ENCODE results near the gene TMEM273. TPM values are rescaled to one million over a fixed set of nuclear protein-coding genes. Genes with fewer than 3 reads are reported as not detected.

Gene TMEM273
- total RNA-seq, 2 donors from 2014 or later = 1.1 to 13.0 TPM

GRCh38 chr10:49143249-49143648 is 44.9 kb downstream of the TMEM273 start:
- no peak for DNase-seq (ENCODE audit: low spot score)
- Histone ChIP-seq H3K4me1 (replicated peaks) (no peaks in the 10 kb centered on the region), H3K4me3 (no peak overlapping the region), H3K27me3 (replicated peaks; ENCODE audit: insufficient read depth) (no peaks in the 10 kb centered on the region), H3K27ac (no peak overlapping the region), H3K36me3 (no peaks in the 10 kb centered on the region), H3K9me3 (no peaks in the 10 kb centered on the region)
- intact Hi-C loops (cut with DNase I) = no loop called here
- TF ChIP-seq CTCF (IDR thresholded peaks at IDR 0.05) = no peak
- TF ChIP-seq POLR2A (IDR thresholded peaks at IDR 0.05) = no peak
- no peak for TF ChIP-seq POLR2AphosphoS5 (IDR thresholded peaks at IDR 0.05)

- WGBS = 79% methylated on average over 5 of the region's 5 CpGs
- Histone ChIP-seq H3K9me3 (no peaks in the 10 kb centered on the region), H3K27ac (no peak overlapping the region), H3K4me3 (no peak overlapping the region), H3K4me1 (replicated peaks) (no peaks in the 10 kb centered on the region), H3K27me3 (replicated peaks; ENCODE audit: insufficient read depth) (no peaks in the 10 kb centered on the region), H3K36me3 (no peaks in the 10 kb centered on the region)
- DNase-seq (ENCODE audit: low spot score) = no peak
- intact Hi-C loops (cut with DNase I) = no loop called here
- TF ChIP-seq CTCF (IDR thresholded peaks at IDR 0.05) = no peak
- TF ChIP-seq POLR2A (IDR thresholded peaks at IDR 0.05) = no peak
- TF ChIP-seq POLR2AphosphoS5 (IDR thresholded peaks at IDR 0.05) = no peak
These were observed 46.5 kb downstream of the TMEM273 start for GRCh38 chr10:49141541-49142332.

GRCh38 chr10:49140304-49141177 is 47.6 kb downstream of the TMEM273 start:
- H3K27ac ChIP-seq = no peak overlapping the region
- WGBS = 78% methylated on average over 5 of the region's 5 CpGs
- DNase-seq (ENCODE audit: low spot score) = no peak

GRCh38 chr10:49139846-49140195 is 48.4 kb downstream of the TMEM273 start:
- Histone ChIP-seq H3K27ac (peak overlapping the region in 1 of 2 donors; percentile 30), H3K27me3 (replicated peaks; ENCODE audit: insufficient read depth) (no peaks in the 10 kb centered on the region), H3K36me3 (no peaks in the 10 kb centered on the region), H3K9me3 (no peaks in the 10 kb centered on the region), H3K4me1 (replicated peaks) (no peaks in the 10 kb centered on the region), H3K4me3 (no peak overlapping the region)
- no peak for DNase-seq (ENCODE audit: low spot score)
- 86% methylated on average over 4 of the region's 4 CpGs for WGBS
- no peak for TF ChIP-seq POLR2AphosphoS5 (IDR thresholded peaks at IDR 0.05)
- no peak for TF ChIP-seq CTCF (IDR thresholded peaks at IDR 0.05)
- no peak for TF ChIP-seq POLR2A (IDR thresholded peaks at IDR 0.05)
- intact Hi-C loops (cut with DNase I) = no loop called here

More at GRCh38 chr10:49140304-49141177, 47.6 kb downstream of the TMEM273 start:
- no peaks in the 10 kb centered on the region for H3K27me3 ChIP-seq (replicated peaks; ENCODE audit: insufficient read depth)
- H3K36me3 ChIP-seq = no peaks in the 10 kb centered on the region
- TF ChIP-seq CTCF (IDR thresholded peaks at IDR 0.05) = no peak
- no peak for TF ChIP-seq POLR2A (IDR thresholded peaks at IDR 0.05)
- no peak for TF ChIP-seq POLR2AphosphoS5 (IDR thresholded peaks at IDR 0.05)
- H3K4me1 ChIP-seq (replicated peaks) = no peaks in the 10 kb centered on the region
- H3K4me3 ChIP-seq = no peak overlapping the region
- no peaks in the 10 kb centered on the region for H3K9me3 ChIP-seq
- intact Hi-C loops (cut with DNase I) = no loop called here
